ENCODE data around the gene PTGES. TPM values are rescaled to one million over a fixed set of nuclear protein-coding genes. Genes with fewer than 3 reads are reported as not detected.

Gene PTGES
- total RNA-seq, 1 experiment from 2014 or later: 17.2 TPM

DNA sequence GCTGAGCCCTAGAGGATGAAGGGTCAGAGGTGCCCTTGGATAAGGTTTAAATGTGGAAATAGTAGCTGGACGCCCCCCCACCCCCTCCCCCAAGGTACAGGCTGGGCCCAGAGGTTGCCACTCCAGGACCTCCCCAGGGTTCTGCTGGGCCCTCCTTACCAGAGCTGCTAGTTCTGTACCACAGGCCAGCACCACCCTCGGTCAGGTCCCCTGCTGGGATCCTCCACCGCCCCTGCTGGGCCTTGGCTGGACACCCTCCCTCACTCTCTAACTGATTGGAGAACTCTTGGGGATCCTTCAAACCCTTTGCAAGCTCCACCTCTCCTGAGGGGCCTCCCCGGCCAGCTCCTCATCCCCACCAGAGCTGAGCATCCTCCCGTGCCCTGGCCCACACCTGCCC is 34.9 kb downstream of the PTGES start:
- ChIA-PET CTCF (interaction anchor here (1.2 kb wide), 1 partner anchor 9 kb away, joined by 3 read pairs; no protein-coding TSS in a partner anchor), POLR2A (no interaction called here), RAD21 (ENCODE audit: low non-redundant PET in 1 of 2, low total read pairs in 2 of 2, uncharacterized antibody in 2 of 2, unreplicated experiment in 2 of 2) (no interaction called here)
- BruUV-seq (replicated peaks): no TSS peak
- Histone ChIP-seq H3K4me3 (replicated peaks in 1 of 2; ENCODE audit: low read depth in 1 of 2, low read length in 2 of 2) (no peak overlapping the region), H3K27ac (ENCODE audit: low read depth, low read length) (no peak overlapping the region), H3K4me2 (ENCODE audit: low read length) (no peak overlapping the region), H2AFZ (ENCODE audit: low read depth, low read length, poor library complexity, severe bottlenecking) (no peak overlapping the region), H3K9me2 (ENCODE audit: insufficient read depth) (no peaks in the 10 kb centered on the region), H3K79me2 (ENCODE audit: insufficient read depth, low read length) (no peaks in the 10 kb centered on the region), H3K27me3 (ENCODE audit: insufficient read depth, low read length) (no peaks in the 10 kb centered on the region), H3K4me1 (ENCODE audit: control insufficient read depth in 1 of 2, insufficient read depth in 2 of 2, low read length in 2 of 2) (no peaks in the 10 kb centered on the region), H3K9ac (ENCODE audit: low read length) (no peak overlapping the region), H3K36me3 (ENCODE audit: control insufficient read depth in 1 of 2, insufficient read depth in 2 of 2, low read length in 2 of 2) (no peaks in the 10 kb centered on the region), H4K20me1 (ENCODE audit: insufficient read depth) (no peaks in the 10 kb centered on the region), H3K9me3 (ENCODE audit: control insufficient read depth in 1 of 2, insufficient read depth in 1 of 2, low read depth in 1 of 2, low read length in 2 of 2) (no peaks in the 10 kb centered on the region)
- DNase-seq (ENCODE audit: low read depth, low spot score) (no peak), ATAC-seq (no peak)
- TF ChIP-seq, protein P1, sequence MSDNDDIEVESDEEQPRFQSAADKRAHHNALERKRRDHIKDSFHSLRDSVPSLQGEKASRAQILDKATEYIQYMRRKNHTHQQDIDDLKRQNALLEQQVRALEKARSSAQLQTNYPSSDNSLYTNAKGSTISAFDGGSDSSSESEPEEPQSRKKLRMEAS (IDR thresholded peaks at IDR 0.05): no peak
- TF ChIP-seq JUND (IDR thresholded peaks at IDR 0.05): no peak
- intact Hi-C loops (cut with micrococcal nuclease): no loop called here

GRCh38 chr9:129716091-129716490 is 36.8 kb downstream of the PTGES start:
- Histone ChIP-seq H3K4me3 (replicated peaks in 1 of 2; ENCODE audit: low read depth in 1 of 2, low read length in 2 of 2) (no peak overlapping the region), H3K4me2 (ENCODE audit: low read length) (no peak overlapping the region), H3K79me2 (ENCODE audit: insufficient read depth, low read length) (no peaks in the 10 kb centered on the region), H3K36me3 (ENCODE audit: control insufficient read depth in 1 of 2, insufficient read depth in 2 of 2, low read length in 2 of 2) (no peaks in the 10 kb centered on the region), H3K27ac (ENCODE audit: low read depth, low read length) (no peak overlapping the region), H3K9me3 (ENCODE audit: control insufficient read depth in 1 of 2, insufficient read depth in 1 of 2, low read depth in 1 of 2, low read length in 2 of 2) (no peaks in the 10 kb centered on the region), H3K9ac (ENCODE audit: low read length) (no peak overlapping the region), H3K9me2 (ENCODE audit: insufficient read depth) (no peaks in the 10 kb centered on the region), H3K4me1 (ENCODE audit: control insufficient read depth in 1 of 2, insufficient read depth in 2 of 2, low read length in 2 of 2) (no peaks in the 10 kb centered on the region), H3K27me3 (ENCODE audit: insufficient read depth, low read length) (no peaks in the 10 kb centered on the region), H2AFZ (ENCODE audit: low read depth, low read length, poor library complexity, severe bottlenecking) (no peak overlapping the region), H4K20me1 (ENCODE audit: insufficient read depth) (no peaks in the 10 kb centered on the region)
- no peak for TF ChIP-seq ZBTB33 (IDR thresholded peaks at IDR 0.05; ENCODE audit: extremely low read depth, insufficient replicate concordance, low read length)
- ChIA-PET RAD21 (ENCODE audit: low non-redundant PET in 1 of 2, low total read pairs in 2 of 2, uncharacterized antibody in 2 of 2, unreplicated experiment in 2 of 2) (no interaction called here), POLR2A (interaction anchor here (1.2 kb wide), 1 partner anchor 10 kb away, joined by 3 read pairs; no protein-coding TSS in a partner anchor), CTCF (no interaction called here)
- DNase-seq (ENCODE audit: low read depth, low spot score) (no peak), ATAC-seq (no peak)
- intact Hi-C loops (cut with micrococcal nuclease): no loop called here
- no TSS peak for BruUV-seq (replicated peaks)

Data from HCT116 (cell line).